H54 (cell line): ENCODE data around the gene MAP7D3.

Experiments
- DNase-seq: peaks from one replicate; pipeline ENCODE4 v3.0.0; 2011; ENCODE audit warnings: low spot score, mixed read lengths; ENCODE audit not compliant: insufficient read length
- FAIRE-seq: peaks from 3 replicates; lab custom pipeline; 2011; peaks lifted over from hg19 to GRCh38; lab: Jason Lieb, UNC
- POLR2A ChIP-seq: IDR thresholded peaks from 2 replicates; pipeline ENCODE4 v1.6.1; 2011; ENCODE audit warnings: low read depth, mild to moderate bottlenecking, low read length

Gene MAP7D3

DNA sequence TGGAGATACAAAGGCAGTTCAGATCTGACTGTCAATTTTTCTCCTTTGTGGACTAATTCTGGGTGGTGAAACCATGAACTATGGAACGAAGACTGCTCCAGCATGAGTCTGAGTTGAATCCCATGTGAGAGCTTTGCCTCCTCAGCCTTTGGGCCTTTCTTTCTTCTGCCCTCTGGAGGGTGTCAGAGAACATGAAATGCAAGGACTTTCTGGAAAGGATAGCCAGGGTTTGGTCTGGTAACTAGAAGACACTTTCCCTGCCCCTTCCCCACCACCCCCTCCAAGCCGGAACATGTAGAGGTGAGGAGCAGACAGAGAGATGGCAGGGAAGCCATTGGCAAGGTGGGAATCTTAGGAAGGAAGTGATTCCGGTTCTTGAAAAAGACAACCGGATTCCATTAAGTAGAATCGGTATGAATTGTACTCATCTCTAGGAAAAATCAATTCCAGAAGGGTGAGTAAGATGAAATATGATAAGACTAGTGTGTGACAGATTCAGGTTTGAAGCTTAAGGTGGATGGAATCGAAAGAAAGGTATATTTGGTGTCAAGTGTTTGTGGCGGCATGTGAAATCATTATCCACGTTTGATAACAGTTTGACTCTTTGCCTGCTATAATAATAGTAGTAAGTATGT lies 84.9 kb downstream of the MAP7D3 start:
- TF ChIP-seq POLR2A = no peak
- DNase-seq (no peak), FAIRE-seq (no peak)

DNA sequence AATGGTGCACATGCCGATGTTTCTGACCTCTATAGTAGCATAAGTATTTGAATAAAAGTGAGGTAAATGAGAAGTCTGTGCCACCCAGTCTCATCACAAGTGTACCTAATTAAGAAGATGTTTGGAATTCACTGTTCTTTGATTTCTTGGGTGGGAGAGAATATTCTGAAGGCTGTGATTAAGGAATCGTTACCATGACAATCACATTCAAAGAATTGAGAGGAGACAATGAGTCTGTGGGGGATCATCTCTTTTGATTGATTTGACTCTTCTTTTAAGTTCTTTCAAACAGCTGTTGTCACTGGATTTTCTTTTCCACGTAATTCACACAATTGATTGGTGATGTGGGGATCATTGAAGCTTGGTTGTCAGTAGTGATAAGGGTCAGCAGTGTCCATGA lies 85.8 kb downstream of the MAP7D3 start:
- no peak for TF ChIP-seq POLR2A
- FAIRE-seq (no peak), DNase-seq (no peak)

DNA sequence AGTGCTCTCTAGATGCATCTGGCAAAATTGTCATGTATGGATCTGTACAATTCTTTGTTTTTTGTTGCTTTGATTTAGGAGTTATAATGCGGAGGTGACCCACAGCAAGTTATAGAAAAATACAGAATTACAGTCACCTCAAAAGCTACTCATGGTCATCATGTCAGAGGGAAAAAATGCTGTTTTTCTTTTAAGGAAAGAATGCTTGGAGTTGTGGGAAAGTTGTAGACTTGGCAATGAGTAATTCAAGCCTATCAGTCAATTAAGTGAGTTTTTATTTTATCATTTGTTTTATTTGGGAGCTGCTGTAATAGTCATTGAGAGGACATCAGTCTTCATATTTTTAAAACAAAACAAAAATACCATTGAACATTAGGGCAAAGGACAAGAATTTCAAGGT lies 87.5 kb downstream of the MAP7D3 start:
- TF ChIP-seq POLR2A = no peak
- FAIRE-seq (no peak), DNase-seq (no peak)
